Fibroblast of lung (primary cell): ENCODE results near the gene GABRE.

Experiments used
- CTCF ChIP-seq, 2 donors: IDR thresholded peaks in 1 of 2; conservative IDR thresholded peaks in 1 of 2; 1 replicate in 1 of 2; 2 replicates in 1 of 2; pipeline ENCODE4 v1.5.1; 2011 to 2012; ENCODE audit warnings: low read length in 2 of 2, control low read depth in 1 of 2, inconsistent platforms in 1 of 2, low read depth in 1 of 2, mild to moderate bottlenecking in 1 of 2
- EZH2 ChIP-seq: IDR thresholded peaks from 2 replicates; pipeline ENCODE4 v1.5.1; 2012; ENCODE audit warnings: low read length, control low read depth, mild to moderate bottlenecking; ENCODE audit errors: missing control alignments

GRCh38 chrX:151975736-151976275, 1.3 kb upstream of the GABRE start:
- TF ChIP-seq CTCF (conservative IDR thresholded peaks at IDR 0.05 in 1 of 2, IDR thresholded peaks at IDR 0.05 in 1 of 2; ENCODE audit: low read depth in 1 of 2, low read length in 2 of 2) (no peak), EZH2 (no peak)
